DND-41 (cell line): Measurements from ENCODE around the gene MPV17.
A peak's percentile ranks its signal among the peaks of the same experiment; 100 is the strongest.

Source experiments
- ATAC-seq: fragments of 200-7000 bp; cut with Tn5 transposase; 3 replicates; pipeline ENCODE4 v1.9.1; 2021; ENCODE audit warnings: low read depth; ENCODE audit not compliant: insufficient read depth
- DNase-seq: peaks from one replicate; pipeline ENCODE4 v3.0.0-alpha.2; 2020
- H2AFZ ChIP-seq: 2 replicates; pipeline ENCODE4 v1.6.0; 2012; ENCODE audit warnings: low read depth, low read length
- H3K27ac ChIP-seq: 2 replicates; pipeline ENCODE4 v1.5.1; 2012; ENCODE audit warnings: low read length, inconsistent platforms
- H3K27me3 ChIP-seq: fragments of 200-600 bp; sonication (generic); 2 replicates; pipeline ENCODE4 v1.6.0; 2012; ENCODE audit warnings: low read length, mild to moderate bottlenecking, inconsistent platforms; ENCODE audit not compliant: insufficient read depth, poor library complexity
- H3K36me3 ChIP-seq: 2 replicates; pipeline ENCODE4 v1.5.1; 2012; ENCODE audit warnings: low read length, inconsistent platforms; ENCODE audit not compliant: insufficient read depth
- H3K4me1 ChIP-seq: 2 replicates; pipeline ENCODE4 v1.5.1; 2012; ENCODE audit warnings: mild to moderate bottlenecking, low read length; ENCODE audit not compliant: insufficient read depth
- H3K4me2 ChIP-seq: 2 replicates; pipeline ENCODE4 v1.6.0; 2012; ENCODE audit warnings: mild to moderate bottlenecking, moderate library complexity, low read length, inconsistent platforms; ENCODE audit not compliant: insufficient read depth
- H3K4me3 ChIP-seq, 2 experiments: fragments of 200-600 bp in 1 of 2; shearing (Covaris generic) in 1 of 2; 2 replicates each; pipeline ENCODE4 v1.5.1; 2012 to 2016; ENCODE audit warnings: inconsistent platforms in 2 of 2, low read length in 2 of 2, mild to moderate bottlenecking in 2 of 2, low read depth in 1 of 2, moderate library complexity in 1 of 2
- H3K79me2 ChIP-seq: 2 replicates; pipeline ENCODE4 v1.6.0; 2012; ENCODE audit warnings: low read length, inconsistent platforms; ENCODE audit not compliant: insufficient read depth
- H3K9ac ChIP-seq: 2 replicates; pipeline ENCODE4 v1.6.0; 2012; ENCODE audit warnings: low read depth, mild to moderate bottlenecking, inconsistent platforms, low read length, moderate library complexity
- H3K9me3 ChIP-seq: 2 replicates; pipeline ENCODE4 v1.5.1; 2012; ENCODE audit warnings: low read length, moderate library complexity, mild to moderate bottlenecking, inconsistent platforms; ENCODE audit not compliant: insufficient read depth, severe bottlenecking
- H4K20me1 ChIP-seq: 2 replicates; pipeline ENCODE4 v1.6.0; 2012; ENCODE audit warnings: low read length; ENCODE audit not compliant: insufficient read depth
- EZH2 ChIP-seq: IDR thresholded peaks from 3 replicates; pipeline ENCODE4 v1.6.1; 2012; ENCODE audit warnings: borderline replicate concordance, low read depth, mild to moderate bottlenecking, moderate library complexity, low read length, inconsistent platforms; ENCODE audit not compliant: severe bottlenecking
- TF ChIP-seq, protein P1 (sequence below): IDR thresholded peaks from 2 replicates; pipeline ENCODE4 v1.5.1; 2012; ENCODE audit warnings: borderline replicate concordance, low read length, moderate library complexity, mild to moderate bottlenecking; ENCODE audit not compliant: poor library complexity, severe bottlenecking; ENCODE audit errors: extremely low read depth

Gene MPV17, protein sequence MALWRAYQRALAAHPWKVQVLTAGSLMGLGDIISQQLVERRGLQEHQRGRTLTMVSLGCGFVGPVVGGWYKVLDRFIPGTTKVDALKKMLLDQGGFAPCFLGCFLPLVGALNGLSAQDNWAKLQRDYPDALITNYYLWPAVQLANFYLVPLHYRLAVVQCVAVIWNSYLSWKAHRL

GRCh38 chr2:27322766-27323595, at the start of gene MPV17:
Gene MPV17 (minus strand): TSS chr2:27323097. CDS start chr2:27322517, 580 bp downstream.
- ATAC-seq = peak; percentile 95
- DNase-seq = peak; percentile 88
- H2AFZ ChIP-seq = peak within 1 kb of the TSS; percentile 92
- H4K20me1 ChIP-seq = peaks cover 6% of the 10 kb centered on the region; the same call in 1 of the 2 replicates
- no peak for TF ChIP-seq EZH2
- TF ChIP-seq, protein P1, sequence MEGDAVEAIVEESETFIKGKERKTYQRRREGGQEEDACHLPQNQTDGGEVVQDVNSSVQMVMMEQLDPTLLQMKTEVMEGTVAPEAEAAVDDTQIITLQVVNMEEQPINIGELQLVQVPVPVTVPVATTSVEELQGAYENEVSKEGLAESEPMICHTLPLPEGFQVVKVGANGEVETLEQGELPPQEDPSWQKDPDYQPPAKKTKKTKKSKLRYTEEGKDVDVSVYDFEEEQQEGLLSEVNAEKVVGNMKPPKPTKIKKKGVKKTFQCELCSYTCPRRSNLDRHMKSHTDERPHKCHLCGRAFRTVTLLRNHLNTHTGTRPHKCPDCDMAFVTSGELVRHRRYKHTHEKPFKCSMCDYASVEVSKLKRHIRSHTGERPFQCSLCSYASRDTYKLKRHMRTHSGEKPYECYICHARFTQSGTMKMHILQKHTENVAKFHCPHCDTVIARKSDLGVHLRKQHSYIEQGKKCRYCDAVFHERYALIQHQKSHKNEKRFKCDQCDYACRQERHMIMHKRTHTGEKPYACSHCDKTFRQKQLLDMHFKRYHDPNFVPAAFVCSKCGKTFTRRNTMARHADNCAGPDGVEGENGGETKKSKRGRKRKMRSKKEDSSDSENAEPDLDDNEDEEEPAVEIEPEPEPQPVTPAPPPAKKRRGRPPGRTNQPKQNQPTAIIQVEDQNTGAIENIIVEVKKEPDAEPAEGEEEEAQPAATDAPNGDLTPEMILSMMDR = no peak
- H3K27me3 ChIP-seq = no peaks in the 10 kb centered on the region
- no peaks in the 10 kb centered on the region for H3K9me3 ChIP-seq
- peaks cover 35% of the 10 kb centered on the region for H3K4me1 ChIP-seq
- peak within 1 kb of the TSS; percentile 92 for H3K27ac ChIP-seq
- peak within 1 kb of the TSS; percentile 89 to 91 for H3K4me3 ChIP-seq
- peaks cover 35% of the 10 kb centered on the region for H3K79me2 ChIP-seq
- H3K36me3 ChIP-seq = peaks cover 29% of the 10 kb centered on the region
- peak within 1 kb of the TSS; percentile 90 for H3K4me2 ChIP-seq
- H3K9ac ChIP-seq = peak within 1 kb of the TSS; percentile 86

GRCh38 chr2:27370816-27371620, 48.1 kb upstream of the MPV17 start:
- DNase-seq (peak; percentile 61), ATAC-seq (no peak)
- Histone ChIP-seq H2AFZ (peak overlapping the region; percentile 76), H3K4me3 (peak overlapping the region; percentile 57 to 64), H3K9ac (peak overlapping the region; percentile 83), H3K36me3 (peaks cover 67% of the 10 kb centered on the region), H4K20me1 (peaks cover 14% of the 10 kb centered on the region), H3K27ac (peak overlapping the region; percentile 83), H3K4me1 (peaks cover 39% of the 10 kb centered on the region), H3K4me2 (peak overlapping the region; percentile 69), H3K27me3 (no peaks in the 10 kb centered on the region), H3K9me3 (no peaks in the 10 kb centered on the region), H3K79me2 (peaks cover 55% of the 10 kb centered on the region)
- TF ChIP-seq, protein P1 = no peak
- no peak for TF ChIP-seq EZH2

- Histone ChIP-seq H3K27me3 (no peaks in the 10 kb centered on the region), H3K9me3 (no peaks in the 10 kb centered on the region), H2AFZ (peak within 1 kb of the TSS; percentile 87), H3K27ac (peak within 1 kb of the TSS; percentile 83), H3K9ac (peak within 1 kb of the TSS; percentile 83), H3K79me2 (peaks cover 53% of the 10 kb centered on the region), H3K4me2 (peak within 1 kb of the TSS; percentile 88), H3K4me1 (peaks cover 39% of the 10 kb centered on the region), H4K20me1 (peaks cover 14% of the 10 kb centered on the region), H3K4me3 (peak within 1 kb of the TSS; percentile 57 to 64), H3K36me3 (peaks cover 66% of the 10 kb centered on the region)
- DNase-seq (peak; percentile 100), ATAC-seq (peak; percentile 88)
- TF ChIP-seq, protein P1 = peak; percentile 93
- TF ChIP-seq EZH2 = no peak
Observed at GRCh38 chr2:27370026-27370815, 47.3 kb upstream of the MPV17 start, which contains the start of the genes EIF2B4 and SNX17. Gene EIF2B4 (minus strand): TSS chr2:27370338. CDS start chr2:27370314, 24 bp downstream. Gene SNX17 (plus strand): TSS chr2:27370616. CDS start chr2:27370744, 128 bp downstream.
